H1 (cell line): Measurements from ENCODE around the gene WWC1. TPM values are rescaled to one million over a fixed set of nuclear protein-coding genes. Genes with fewer than 3 reads are reported as not detected.

Source experiments
- CTCF ChIA-PET: fragments of 300-600 bp; sonication (Branson Sonifier 250); formaldehyde crosslinking; loops from one replicate; lab custom pipeline; 2021; ENCODE audit not compliant: partially characterized antibody; lab: Charles Lee
- POLR2A ChIA-PET: fragments of 300-600 bp; sonication (Branson Sonifier 250); formaldehyde crosslinking; loops from one replicate; lab custom pipeline; 2021; ENCODE audit warnings: inconsistent platforms; ENCODE audit not compliant: partially characterized antibody; lab: Charles Lee
- DNase-seq, 2 experiments: peaks; one replicate each; pipeline versions ENCODE4 v3.0.0 to v3.0.0-alpha.2; 2010 to 2022; ENCODE audit warnings: low spot score in 2 of 2, low read depth in 1 of 2, mixed read lengths in 1 of 2
- FAIRE-seq: peaks from 2 replicates; lab custom pipeline; 2011; peaks lifted over from hg19 to GRCh38; lab: Jason Lieb, UNC
- H2AFZ ChIP-seq: 2 replicates; pipeline ENCODE4 v1.8.1; 2012; ENCODE audit warnings: low read length, inconsistent platforms
- H2AK5ac ChIP-seq: 2 replicates; pipeline ENCODE4 v1.6.1; 2013; ENCODE audit warnings: low read depth, low read length
- H2BK120ac ChIP-seq: replicated peaks from 2 replicates; pipeline ENCODE3; 2013; ENCODE audit warnings: low read depth, low read length, inconsistent platforms
- H2BK12ac ChIP-seq: 2 replicates; pipeline ENCODE4 v1.6.1; 2013; ENCODE audit warnings: low read depth, low read length
- H2BK15ac ChIP-seq: 2 replicates; pipeline ENCODE4 v1.6.1; 2013; ENCODE audit warnings: low read length
- H2BK20ac ChIP-seq: 2 replicates; pipeline ENCODE4 v1.6.1; 2013; ENCODE audit warnings: low read length
- H2BK5ac ChIP-seq: 2 replicates; pipeline ENCODE4 v1.6.1; 2013; ENCODE audit warnings: low read depth, low read length
- H3K14ac ChIP-seq: 2 replicates; pipeline ENCODE4 v1.6.1; 2013; ENCODE audit warnings: inconsistent platforms; ENCODE audit not compliant: insufficient read length
- H3K18ac ChIP-seq: 2 replicates; pipeline ENCODE4 v1.6.1; 2013; ENCODE audit warnings: low read length; ENCODE audit errors: extremely low read depth
- H3K23ac ChIP-seq: 2 replicates; pipeline ENCODE4 v1.6.1; 2013; ENCODE audit warnings: inconsistent platforms; ENCODE audit not compliant: insufficient read length
- H3K23me2 ChIP-seq: 2 replicates; pipeline ENCODE4 v1.6.1; 2013; ENCODE audit warnings: low read depth, low read length
- H3K27ac ChIP-seq: 2 replicates; pipeline ENCODE4 v1.6.1; 2011; ENCODE audit warnings: low read depth, low read length, inconsistent platforms
- H3K27me3 ChIP-seq, 4 experiments: replicated peaks in 1 of 4; 1 replicate in 1 of 4; 2 replicates in 3 of 4; pipeline versions ENCODE4 v1.6.1 to v1.8.1; 2011 to 2013; ENCODE audit warnings: low read length in 3 of 4, mild to moderate bottlenecking in 3 of 4, inconsistent platforms in 2 of 4, mixed read lengths in 2 of 4, moderate library complexity in 1 of 4; ENCODE audit not compliant: control insufficient read depth in 3 of 4, insufficient read depth in 3 of 4; ENCODE audit errors: extremely low read depth in 1 of 4
- H3K36me3 ChIP-seq, 4 experiments: 2 replicates each; pipeline versions ENCODE4 v1.6.1 to v1.8.1; 2011 to 2013; ENCODE audit warnings: mild to moderate bottlenecking in 4 of 4, low read length in 3 of 4, moderate library complexity in 2 of 4, control low read depth in 1 of 4, inconsistent platforms in 1 of 4; ENCODE audit not compliant: insufficient read depth in 4 of 4, control insufficient read depth in 2 of 4
- H3K4ac ChIP-seq: replicated peaks from 2 replicates; pipeline ENCODE3; 2013; ENCODE audit warnings: low read length, low read depth, mixed read lengths, inconsistent platforms; ENCODE audit not compliant: insufficient read length
- H3K4me1 ChIP-seq, 4 experiments: replicated peaks in 1 of 4; 1 replicate in 1 of 4; 2 replicates in 3 of 4; pipeline versions ENCODE4 v1.6.1 to v1.8.1; 2011 to 2013; ENCODE audit warnings: low read length in 3 of 4, inconsistent platforms in 2 of 4, mixed read lengths in 1 of 4; ENCODE audit not compliant: insufficient read depth in 4 of 4, control insufficient read depth in 3 of 4
- H3K4me2 ChIP-seq, 2 experiments: 2 replicates each; pipeline versions ENCODE4 v1.6.1 to v1.8.1; 2011 to 2013; ENCODE audit warnings: low read depth in 2 of 2, low read length in 2 of 2, control low read depth in 1 of 2, inconsistent platforms in 1 of 2, mild to moderate bottlenecking in 1 of 2; ENCODE audit not compliant: insufficient read depth in 1 of 2
- H3K4me3 ChIP-seq, 4 experiments: fragments of 200-600, 300-600 bp in 1 of 4; sonication (generic), shearing (Covaris generic), sonication (Bioruptor Twin) in 1 of 4; 2 replicates each; pipeline versions ENCODE4 v1.5.1 to v1.8.1; 2011 to 2016; ENCODE audit warnings: low read length in 4 of 4, low read depth in 3 of 4, control low read depth in 2 of 4, inconsistent platforms in 2 of 4, mild to moderate bottlenecking in 2 of 4, mixed read lengths in 1 of 4, moderate library complexity in 1 of 4; ENCODE audit not compliant: insufficient read depth in 2 of 4; ENCODE audit errors: extremely low read depth in 1 of 4
- H3K56ac ChIP-seq: replicated peaks from 2 replicates; pipeline ENCODE3; 2013; ENCODE audit warnings: low read depth, mild to moderate bottlenecking, mixed read lengths, low read length, inconsistent platforms; ENCODE audit not compliant: insufficient read length
- H3K79me1 ChIP-seq: 2 replicates; pipeline ENCODE4 v1.6.1; 2013; ENCODE audit warnings: low read depth, low read length, control low read depth
- H3K79me2 ChIP-seq, 2 experiments: 2 replicates each; pipeline versions ENCODE4 v1.6.1 to v1.8.1; 2012 to 2013; ENCODE audit warnings: low read length in 2 of 2, mild to moderate bottlenecking in 2 of 2, inconsistent platforms in 1 of 2; ENCODE audit not compliant: insufficient read depth in 2 of 2, control insufficient read depth in 1 of 2
- H3K9ac ChIP-seq, 4 experiments: replicated peaks in 1 of 4; 1 replicate in 1 of 4; 2 replicates in 3 of 4; pipeline versions ENCODE4 v1.6.1 to v1.8.1; 2011 to 2013; ENCODE audit warnings: low read depth in 3 of 4, low read length in 3 of 4, control low read depth in 2 of 4, mild to moderate bottlenecking in 2 of 4, moderate library complexity in 2 of 4, inconsistent platforms in 1 of 4; ENCODE audit errors: extremely low read depth in 1 of 4
- H3K9me3 ChIP-seq, 2 experiments: 2 replicates each; pipeline versions ENCODE4 v1.6.1 to v1.8.1; 2012 to 2013; ENCODE audit warnings: mild to moderate bottlenecking in 2 of 2, moderate library complexity in 2 of 2, control low read depth in 1 of 2, inconsistent platforms in 1 of 2, low read depth in 1 of 2, low read length in 1 of 2, mixed read lengths in 1 of 2; ENCODE audit not compliant: insufficient read depth in 2 of 2
- H4K20me1 ChIP-seq, 2 experiments: replicated peaks in 1 of 2; 2 replicates each; pipeline versions ENCODE3 to v1.8.1; 2011 to 2013; ENCODE audit warnings: inconsistent platforms in 2 of 2, low read length in 2 of 2, mild to moderate bottlenecking in 1 of 2; ENCODE audit not compliant: insufficient read depth in 2 of 2, control insufficient read depth in 1 of 2
- H4K5ac ChIP-seq: 2 replicates; pipeline ENCODE4 v1.6.1; 2013; ENCODE audit warnings: low read length, low read depth, mixed read lengths, inconsistent platforms; ENCODE audit not compliant: insufficient read length
- H4K8ac ChIP-seq: 2 replicates; pipeline ENCODE4 v1.8.0; 2013; ENCODE audit warnings: mild to moderate bottlenecking, moderate library complexity, low read length, inconsistent platforms; ENCODE audit not compliant: insufficient read depth; ENCODE audit errors: extremely low read depth
- H4K91ac ChIP-seq: replicated peaks from 2 replicates; pipeline ENCODE3; 2013; ENCODE audit warnings: low read length, mixed read lengths, inconsistent platforms; ENCODE audit not compliant: insufficient read length
- BRCA1 ChIP-seq: IDR thresholded peaks from 2 replicates; pipeline ENCODE4 v1.6.1; 2012; ENCODE audit warnings: low read depth, low read length, improper control_type of control experiment
- CREB1 ChIP-seq: IDR thresholded peaks from 2 replicates; pipeline ENCODE4 v1.6.1; 2012; ENCODE audit warnings: inconsistent platforms
- EZH2 ChIP-seq: fragments of 200-600 bp; sonication (generic); IDR thresholded peaks from 2 replicates; pipeline ENCODE4 v1.7.1; 2012; ENCODE audit warnings: low read depth, mild to moderate bottlenecking, moderate library complexity, low read length, inconsistent platforms; ENCODE audit not compliant: severe bottlenecking
- SIRT6 ChIP-seq: IDR thresholded peaks from one replicate; pipeline ENCODE4 v1.7.1; 2012; ENCODE audit warnings: low read length, inconsistent platforms
- SP1 ChIP-seq: IDR thresholded peaks from 2 replicates; pipeline ENCODE4 v1.6.1; 2011; ENCODE audit warnings: low read depth, low read length
- TBP ChIP-seq: IDR thresholded peaks from 2 replicates; pipeline ENCODE4 v1.6.1; 2011; ENCODE audit warnings: low read depth, low read length, improper control_type of control experiment
- WGBS, 2 experiments: shearing (Covaris generic) in 1 of 2; methylation state at CpG; one replicate each; pipeline versions ENCODE4 v1.1.6 to v1.1.7; 2013 to 2015; ENCODE audit warnings: low lambda C conversion rate in 2 of 2, mixed read lengths in 2 of 2, inconsistent platforms in 1 of 2, low coverage in 1 of 2, missing lambda C conversion rate in 1 of 2; ENCODE audit not compliant: insufficient replicate concordance in 2 of 2, insufficient coverage in 1 of 2, insufficient read length in 1 of 2; ENCODE audit errors: extremely low coverage in 1 of 2, missing lambda C conversion rate in 1 of 2; 5-methylcytosine and 5-hydroxymethylcytosine counted together
- polyA plus RNA-seq, 7 experiments: library from polyadenylated mRNA; depleted of rRNA in 3 of 7; stranded (reverse) in 5 of 7; unstranded in 2 of 7; fragments of >200 nt in 5 of 7; fragments of 200-250 nt in 2 of 7; gene quantifications; 1 replicate in 5 of 7; 2 replicates in 1 of 7; 4 replicates in 1 of 7; pipeline versions ENCODE4 v1.2.1 to v1.2.3, GENCODE V29; 2011 to 2013; ENCODE audit warnings: missing spikeins in 2 of 7, mixed read lengths in 2 of 7
- total RNA-seq: library from RNA; stranded (reverse); fragmentation: NEBNext Ultra II Directional; extraction: Animal tissue kit (Norgen Biotek cat#: 25700); gene quantifications from 2 replicates; pipeline ENCODE4 v1.2.1, GENCODE V29; 2021
- TF ChIP-seq, protein P1 (sequence below): IDR thresholded peaks from 2 replicates; pipeline ENCODE4 v1.6.1; 2011; ENCODE audit warnings: low read length, improper control_type of control experiment

The WWC1 gene
- total and polyA plus RNA-seq, 2 of the 8 experiments (the other 6 are each of a cell fraction or from before 2014, with no cell fraction given) = 16.4 to 41.1 TPM

DNA sequence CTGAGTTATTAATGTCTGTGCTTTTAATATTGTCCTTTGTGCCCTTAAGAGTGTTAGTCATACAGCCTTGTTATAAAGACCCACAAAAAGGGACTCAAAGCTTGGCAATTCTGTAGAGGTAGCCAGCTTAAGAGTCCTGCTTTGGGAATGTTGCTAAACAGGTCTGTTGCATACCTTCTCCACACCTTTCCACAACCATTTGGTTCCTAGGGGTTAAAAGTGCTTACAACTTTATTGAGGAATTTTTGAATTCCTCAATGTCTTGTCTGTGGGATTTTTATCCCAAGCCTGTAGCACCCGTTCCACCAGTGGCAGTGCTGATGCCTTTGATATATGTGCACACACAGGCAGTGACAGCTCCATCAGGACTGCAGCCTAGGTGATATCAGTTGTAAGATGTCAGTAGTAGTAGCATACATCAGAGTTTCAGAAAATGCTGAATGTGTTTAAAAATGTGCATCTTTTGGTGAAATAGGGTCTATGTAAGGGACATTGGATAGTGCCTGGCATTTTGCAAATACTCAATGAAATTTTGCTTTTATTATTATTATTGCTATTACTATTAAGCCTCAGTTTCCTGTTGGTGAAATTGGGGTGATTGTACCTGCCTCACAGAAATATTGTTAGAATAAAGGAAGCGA, 68.5 kb downstream of the WWC1 start:
- no peak overlapping the region for H3K4me2 ChIP-seq

More for the DNA sequence above, 68.5 kb downstream of the WWC1 start:
- Histone ChIP-seq H4K91ac (no peak overlapping the region), H2BK5ac (no peak overlapping the region), H3K27me3 (no peaks in the 10 kb centered on the region), H2AK5ac (no peak overlapping the region), H2BK15ac (no peak overlapping the region), H3K56ac (no peak overlapping the region), H3K27ac (no peak overlapping the region), H3K79me2 (peaks cover 0 to 52% of the 10 kb centered on the region in 2 experiments; a peak in 3 of 4 replicates), H3K14ac (no peak overlapping the region), H3K4me1 (peaks cover 0 to 19% (median 5%) of the 10 kb centered on the region in 4 experiments; a peak in 6 of 7 replicates), H3K9ac (no peak overlapping the region), H3K4me3 (no peak overlapping the region), H3K23ac (no peak overlapping the region), H3K36me3 (no peaks in the 10 kb centered on the region), H3K9me3 (no peaks in the 10 kb centered on the region), H3K18ac (no peak overlapping the region), H3K79me1 (peaks cover 7% of the 10 kb centered on the region; the same call in 1 of the 2 replicates), H4K20me1 (peaks cover 4% of the 10 kb centered on the region in 2 experiments), H2BK12ac (no peak overlapping the region), H2BK120ac (no peak overlapping the region), H4K8ac (no peak overlapping the region), H3K4ac (no peak overlapping the region), H4K5ac (no peak overlapping the region), H3K23me2 (no peaks in the 10 kb centered on the region), H2AFZ (no peak overlapping the region), H2BK20ac (no peak overlapping the region)
- POLR2A ChIA-PET = interaction anchor here (1.2 to 2.0 kb wide), 2 partner anchors 12 to 18 kb away, joined by 5 to 8 read pairs; no protein-coding TSS in a partner anchor
- no peak for FAIRE-seq
- 93% methylated on average over 2 of the region's 2 CpGs; no CpG with 5 or more reads in 1 of the 2 experiments for WGBS, 2 experiments
- TF ChIP-seq EZH2 = no peak
- TF ChIP-seq CREB1 = no peak
- no peak for TF ChIP-seq TBP
- TF ChIP-seq, protein P1, sequence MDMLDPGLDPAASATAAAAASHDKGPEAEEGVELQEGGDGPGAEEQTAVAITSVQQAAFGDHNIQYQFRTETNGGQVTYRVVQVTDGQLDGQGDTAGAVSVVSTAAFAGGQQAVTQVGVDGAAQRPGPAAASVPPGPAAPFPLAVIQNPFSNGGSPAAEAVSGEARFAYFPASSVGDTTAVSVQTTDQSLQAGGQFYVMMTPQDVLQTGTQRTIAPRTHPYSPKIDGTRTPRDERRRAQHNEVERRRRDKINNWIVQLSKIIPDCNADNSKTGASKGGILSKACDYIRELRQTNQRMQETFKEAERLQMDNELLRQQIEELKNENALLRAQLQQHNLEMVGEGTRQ = no peak
- no peak for TF ChIP-seq SIRT6
- TF ChIP-seq BRCA1 = no peak
- TF ChIP-seq SP1 = 0 out of 2 replicates have a peak, but pooled peaks have one; percentile 46
- CTCF ChIA-PET = interaction anchor here (1.2 to 6.6 kb wide), 7 partner anchors 10 to 62 kb away, joined by 3 to 46 read pairs (median 4); no protein-coding TSS in a partner anchor
- DNase-seq = no peak
